ENCODE results near the gene POLR3K. TPM values are rescaled to one million over a fixed set of nuclear protein-coding genes. Genes with fewer than 3 reads are reported as not detected.

POLR3K gene
- total RNA-seq (10 to 100 TPM in 1 of 2 donors, 1 to 10 TPM in 1; 6.3 to 10.6 TPM), total RNA-seq (3.8 to 8.0 reads per million in 2 donors)

- H3K9me3 ChIP-seq (ENCODE audit: control insufficient read depth, low read length, poor library complexity, severe bottlenecking) = no peaks in the 10 kb centered on the region
- Mint-ChIP-seq H3K4me1 (peaks cover 28% of the 10 kb centered on the region), H3K36me3 (ENCODE audit: low read depth) (peaks cover 4% of the 10 kb centered on the region), H3K27me3 (no peaks in the 10 kb centered on the region), H3K4me3 (peak within 1 kb of the TSS; percentile 98), H3K27ac (peak within 1 kb of the TSS; percentile 94)
- peak; percentile 88 to 99 (median 99) for DNase-seq
- peak; percentile 97 for ATAC-seq
These were observed at the start of gene POLR3K, which contains the start of gene SNRNP25 for GRCh38 chr16:53346-54236. Gene POLR3K (minus strand): TSS chr16:53608. CDS start chr16:53586, 22 bp downstream. Gene SNRNP25 (plus strand): TSS chr16:53828. CDS start chr16:54017, 189 bp downstream.

- Mint-ChIP-seq H3K27ac (no peak overlapping the region), H3K4me3 (no peak overlapping the region), H3K4me1 (peaks cover 9% of the 10 kb centered on the region), H3K36me3 (ENCODE audit: low read depth) (no peaks in the 10 kb centered on the region), H3K27me3 (no peaks in the 10 kb centered on the region)
- ATAC-seq (no peak), DNase-seq (no peak)
- H3K9me3 ChIP-seq (ENCODE audit: control insufficient read depth, low read length, poor library complexity, severe bottlenecking) = no peaks in the 10 kb centered on the region
These were observed 48.9 kb upstream of the POLR3K start for GRCh38 chr16:102060-102855.

GRCh38 chr16:101586-101985 lies 48.2 kb upstream of the POLR3K start:
- DNase-seq (no peak), ATAC-seq (no peak)
- H3K9me3 ChIP-seq (ENCODE audit: control insufficient read depth, low read length, poor library complexity, severe bottlenecking) = no peaks in the 10 kb centered on the region
- Mint-ChIP-seq H3K27me3 (no peaks in the 10 kb centered on the region), H3K27ac (no peak overlapping the region), H3K4me1 (peaks cover 9% of the 10 kb centered on the region), H3K4me3 (no peak overlapping the region), H3K36me3 (ENCODE audit: low read depth) (no peaks in the 10 kb centered on the region)

GRCh38 chr16:100989-101388 lies 47.6 kb upstream of the POLR3K start:
- no peak overlapping the region for H3K27ac Mint-ChIP-seq
- H3K36me3 Mint-ChIP-seq (ENCODE audit: low read depth) = no peaks in the 10 kb centered on the region
- DNase-seq = no peak
- H3K27me3 Mint-ChIP-seq = no peaks in the 10 kb centered on the region
- H3K4me3 Mint-ChIP-seq = no peak overlapping the region
- H3K9me3 ChIP-seq (ENCODE audit: control insufficient read depth, low read length, poor library complexity, severe bottlenecking) = no peaks in the 10 kb centered on the region
- H3K4me1 Mint-ChIP-seq = peaks cover 9% of the 10 kb centered on the region
- ATAC-seq = no peak

- Mint-ChIP-seq H3K27ac (no peak overlapping the region), H3K4me1 (peaks cover 9% of the 10 kb centered on the region), H3K36me3 (ENCODE audit: low read depth) (no peaks in the 10 kb centered on the region), H3K27me3 (no peaks in the 10 kb centered on the region), H3K4me3 (no peak overlapping the region)
- no peak for DNase-seq
- no peaks in the 10 kb centered on the region for H3K9me3 ChIP-seq (ENCODE audit: control insufficient read depth, low read length, poor library complexity, severe bottlenecking)
- ATAC-seq = no peak
These were observed 44.4 kb upstream of the POLR3K start for GRCh38 chr16:97822-98221.

- Mint-ChIP-seq H3K36me3 (ENCODE audit: low read depth) (no peaks in the 10 kb centered on the region), H3K4me3 (no peak overlapping the region), H3K27ac (no peak overlapping the region), H3K4me1 (peaks cover 9% of the 10 kb centered on the region), H3K27me3 (no peaks in the 10 kb centered on the region)
- peak; percentile 85 to 90 (median 86) for DNase-seq
- ATAC-seq = peak; percentile 100
- no peaks in the 10 kb centered on the region for H3K9me3 ChIP-seq (ENCODE audit: control insufficient read depth, low read length, poor library complexity, severe bottlenecking)
These were observed 43.5 kb upstream of the POLR3K start for GRCh38 chr16:96935-97381.

- no peaks in the 10 kb centered on the region for H3K9me3 ChIP-seq (ENCODE audit: control insufficient read depth, low read length, poor library complexity, severe bottlenecking)
- Mint-ChIP-seq H3K27ac (no peak overlapping the region), H3K27me3 (no peaks in the 10 kb centered on the region), H3K4me3 (no peak overlapping the region), H3K36me3 (ENCODE audit: low read depth) (no peaks in the 10 kb centered on the region), H3K4me1 (peaks cover 6% of the 10 kb centered on the region)
- ATAC-seq (no peak), DNase-seq (no peak)
These were observed 41.5 kb upstream of the POLR3K start for GRCh38 chr16:94918-95265.

- ATAC-seq = no peak
These were observed 39.3 kb upstream of the POLR3K start for GRCh38 chr16:92431-93339.

GRCh38 chr16:91484-91883 lies 38.1 kb upstream of the POLR3K start:
- no peak overlapping the region for H3K27ac Mint-ChIP-seq
- no peak overlapping the region for H3K4me3 Mint-ChIP-seq
- no peak for DNase-seq
- no peaks in the 10 kb centered on the region for H3K4me1 Mint-ChIP-seq
- no peaks in the 10 kb centered on the region for H3K36me3 Mint-ChIP-seq (ENCODE audit: low read depth)
- no peaks in the 10 kb centered on the region for H3K27me3 Mint-ChIP-seq
- no peaks in the 10 kb centered on the region for H3K9me3 ChIP-seq (ENCODE audit: control insufficient read depth, low read length, poor library complexity, severe bottlenecking)
- no peak for ATAC-seq

More at GRCh38 chr16:92431-93339, 39.3 kb upstream of the POLR3K start:
- Mint-ChIP-seq H3K4me3 (no peak overlapping the region), H3K4me1 (peaks cover 5% of the 10 kb centered on the region), H3K27me3 (no peaks in the 10 kb centered on the region), H3K27ac (no peak overlapping the region), H3K36me3 (ENCODE audit: low read depth) (no peaks in the 10 kb centered on the region)
- DNase-seq = no peak
- H3K9me3 ChIP-seq (ENCODE audit: control insufficient read depth, low read length, poor library complexity, severe bottlenecking) = no peaks in the 10 kb centered on the region

- H3K9me3 ChIP-seq (ENCODE audit: control insufficient read depth, low read length, poor library complexity, severe bottlenecking) = no peaks in the 10 kb centered on the region
- no peaks in the 10 kb centered on the region for H3K27me3 Mint-ChIP-seq
- no peak overlapping the region for H3K27ac Mint-ChIP-seq
- H3K4me3 Mint-ChIP-seq = no peak overlapping the region
- ATAC-seq (no peak), DNase-seq (no peak)
- no peaks in the 10 kb centered on the region for H3K4me1 Mint-ChIP-seq
- peaks cover 2% of the 10 kb centered on the region for H3K36me3 Mint-ChIP-seq (ENCODE audit: low read depth)
These were observed 36.2 kb upstream of the POLR3K start for GRCh38 chr16:89391-90302.

- DNase-seq = no peak
- no peaks in the 10 kb centered on the region for H3K27me3 Mint-ChIP-seq
- peaks cover 4% of the 10 kb centered on the region for H3K4me1 Mint-ChIP-seq
- no peak for ATAC-seq
- no peak overlapping the region for H3K27ac Mint-ChIP-seq
- peaks cover 5% of the 10 kb centered on the region for H3K36me3 Mint-ChIP-seq (ENCODE audit: low read depth)
- H3K4me3 Mint-ChIP-seq = no peak overlapping the region
- H3K9me3 ChIP-seq (ENCODE audit: control insufficient read depth, low read length, poor library complexity, severe bottlenecking) = no peaks in the 10 kb centered on the region
These were observed 35.2 kb upstream of the POLR3K start for GRCh38 chr16:88613-89012.

GRCh38 chr16:86483-86952 lies 33.1 kb upstream of the POLR3K start:
- DNase-seq (no peak), ATAC-seq (no peak)
- H3K4me3 Mint-ChIP-seq = no peak overlapping the region
- no peak overlapping the region for H3K27ac Mint-ChIP-seq
- peaks cover 6% of the 10 kb centered on the region for H3K36me3 Mint-ChIP-seq (ENCODE audit: low read depth)
- no peaks in the 10 kb centered on the region for H3K27me3 Mint-ChIP-seq
- peaks cover 11% of the 10 kb centered on the region for H3K4me1 Mint-ChIP-seq
- no peaks in the 10 kb centered on the region for H3K9me3 ChIP-seq (ENCODE audit: control insufficient read depth, low read length, poor library complexity, severe bottlenecking)

Measured in T-helper 17 cell (primary cell).